Heart left ventricle (tissue), 13 donors: Measurements from ENCODE around the gene ABHD17B.

Experiments
- CTCF ChIP-seq, 12 donors: fragments of 200-600 bp; sonication (generic) in 4 of 12; IDR thresholded peaks; one replicate each; pipeline versions ENCODE4 v1.5.0 to v1.8.0; 2018 to 2022; ENCODE audit warnings: antibody characterized with exemption in 12 of 12, mild to moderate bottlenecking in 5 of 12
- POLR2A ChIP-seq, 2 donors: fragments of 450-650 bp; IDR thresholded peaks; one replicate each; pipeline ENCODE4 v1.6.1; 2017; ENCODE audit warnings: antibody characterized with exemption in 2 of 2, mild to moderate bottlenecking in 2 of 2, moderate library complexity in 2 of 2
- donor health status: ischemic (EF 13 %, LVEDD 7.1; RV severe dilation, severe dysfunction).
- donor health status: DM: no; HTN: yes; CAD: no.
- donor health status: DM: no; HTN: no; CAD: no.
- donor health status: ischemic (EF 25% LVEDD 6.9; RV normal size, moderate dysfunction).
- donor health status: ischemic (EF 25% LVEDD 5.7; RV mildly dilated, moderate dysfunction).
- donor health status: ischemic (EF 35%, LVEDD 5.7; RV mildly dilated, moderate dysfunction).
- donor health status: nonischemic (EF 11% LVEDD 7.7; RV severe dilation, severe dysfunction).
- donor health status: DM: yes; HTN: yes; CAD: no.
- donor health status: PGD.
- donor health status: ischemic (EF 29% LVEDD 5.4; RV normal size, mild dysfunction).
- donor health status: nonischemic (EF 23%, LVEDD 6.1; RV moderate dilation, normal function).

- TF ChIP-seq POLR2A (IDR thresholded peaks at IDR 0.05) (no peak), CTCF (IDR thresholded peaks at IDR 0.05) (no peak)
Measured at GRCh38 chr9:71858812-71859211, 52.2 kb downstream of the ABHD17B start.
